Putamen (tissue), 1 donor: ENCODE measurements around the gene LRRIQ1.

Experiments used
- DNase-seq: peaks from one replicate; pipeline ENCODE4 v3.0.0-alpha.2; 2016; ENCODE audit warnings: low spot score

Gene LRRIQ1

GRCh38 chr12:85280165-85280983 lies 244.2 kb downstream of the LRRIQ1 start, which contains the start of gene ALX1:
Gene ALX1, plus strand, starts transcription at chr12:85280220. Its CDS starts 42 bp downstream, at chr12:85280262.
- DNase-seq: no peak

DNA sequence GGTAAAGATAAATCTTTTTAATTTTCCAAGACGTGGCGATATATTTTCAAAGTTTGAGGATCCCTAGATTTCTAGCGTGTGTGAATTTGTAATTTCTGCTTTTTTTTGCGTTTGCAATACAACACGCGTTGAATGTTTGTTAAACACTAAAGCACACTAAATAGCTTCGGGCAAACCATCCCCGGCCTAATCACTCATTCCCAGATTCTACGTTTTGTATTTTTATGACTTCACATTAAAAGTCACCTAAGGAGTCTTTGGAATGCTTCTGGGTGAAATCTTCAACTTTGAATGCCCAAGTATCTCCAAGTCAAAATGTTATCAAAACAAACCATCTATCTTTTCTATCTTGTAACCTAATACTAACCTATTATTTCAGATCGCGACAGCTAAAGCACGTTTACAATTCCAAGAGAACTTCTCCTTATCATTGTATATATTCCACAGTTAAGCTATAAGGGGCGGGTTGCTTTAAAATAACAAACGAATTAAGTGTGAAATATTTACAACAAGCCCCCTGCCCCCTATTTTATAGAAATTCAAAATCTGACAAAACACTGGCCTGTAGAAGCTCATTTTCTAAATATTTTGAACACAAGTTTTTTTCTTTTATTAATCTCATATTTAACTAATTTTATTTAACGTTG lies 245.0 kb downstream of the LRRIQ1 start:
- no peak for DNase-seq

- no peak for DNase-seq
Measured at GRCh38 chr12:85281636-85282312, 245.6 kb downstream of the LRRIQ1 start.

DNA sequence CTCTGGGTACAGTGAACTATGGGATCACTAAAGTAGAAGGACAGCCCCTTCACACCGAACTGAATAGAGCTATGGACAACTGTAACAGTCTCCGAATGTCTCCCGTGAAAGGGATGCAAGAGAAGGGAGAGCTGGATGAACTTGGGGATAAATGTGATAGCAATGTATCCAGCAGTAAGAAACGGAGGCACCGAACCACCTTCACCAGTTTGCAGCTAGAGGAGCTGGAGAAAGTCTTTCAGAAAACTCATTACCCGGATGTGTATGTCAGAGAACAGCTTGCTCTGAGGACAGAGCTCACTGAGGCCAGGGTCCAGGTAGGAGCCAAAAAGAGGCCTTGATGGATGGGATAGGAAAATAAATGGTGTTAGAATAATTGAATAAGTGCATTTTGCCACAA lies 247.4 kb downstream of the LRRIQ1 start:
- DNase-seq: no peak
